ENCODE data around the gene TLR9. TPM values are rescaled to one million over a fixed set of nuclear protein-coding genes. Genes with fewer than 3 reads are reported as not detected.

The TLR9 gene
- total RNA-seq, 3 donors from 2014 or later = 0.29 TPM; not detected in 2

GRCh38 chr3:52253314-52254304, 28.2 kb upstream of the TLR9 start:
- H3K4me1 ChIP-seq = no peaks in the 10 kb centered on the region
- intact Hi-C loops (cut with DNase I; ENCODE audit: low total_unique reads) = no loop called here
- peak overlapping the region; percentile 67 to 68 for H3K27ac ChIP-seq
- no peak for TF ChIP-seq POLR2AphosphoS5 (IDR thresholded peaks at IDR 0.05)
- TF ChIP-seq CTCF (IDR thresholded peaks at IDR 0.05) = no peak
- no peak for TF ChIP-seq POLR2A (IDR thresholded peaks at IDR 0.05)
- peaks cover 4% of the 10 kb centered on the region for H3K36me3 ChIP-seq
- no peaks in the 10 kb centered on the region for H3K27me3 ChIP-seq
- DNase-seq (ENCODE audit: low spot score in 2 of 2) = no peak
- no peak overlapping the region for H3K4me3 ChIP-seq
- H3K9me3 ChIP-seq = no peaks in the 10 kb centered on the region

GRCh38 chr3:52250122-52250521, 24.7 kb upstream of the TLR9 start:
- no peak for TF ChIP-seq POLR2A (IDR thresholded peaks at IDR 0.05)
- no peak for TF ChIP-seq CTCF (IDR thresholded peaks at IDR 0.05)
- no peak for TF ChIP-seq POLR2AphosphoS5 (IDR thresholded peaks at IDR 0.05)
- H3K4me1 ChIP-seq = peaks cover 0 to 6% of the 10 kb centered on the region in 2 donors
- no peak overlapping the region for H3K4me3 ChIP-seq
- H3K9me3 ChIP-seq = no peaks in the 10 kb centered on the region
- H3K27me3 ChIP-seq = no peaks in the 10 kb centered on the region
- no peak for DNase-seq (ENCODE audit: low spot score in 2 of 2)
- intact Hi-C loops (cut with DNase I; ENCODE audit: low total_unique reads) = no loop called here
- H3K36me3 ChIP-seq = no peaks in the 10 kb centered on the region
- no peak overlapping the region for H3K27ac ChIP-seq

GRCh38 chr3:52249683-52250082, 24.2 kb upstream of the TLR9 start:
- Histone ChIP-seq H3K36me3 (no peaks in the 10 kb centered on the region), H3K9me3 (no peaks in the 10 kb centered on the region), H3K27me3 (no peaks in the 10 kb centered on the region), H3K4me3 (no peak overlapping the region), H3K27ac (no peak overlapping the region), H3K4me1 (peaks cover 0 to 6% of the 10 kb centered on the region in 2 donors)
- DNase-seq (ENCODE audit: low spot score in 2 of 2) = no peak
- intact Hi-C loops (cut with DNase I; ENCODE audit: low total_unique reads) = no loop called here
- no peak for TF ChIP-seq POLR2A (IDR thresholded peaks at IDR 0.05)
- TF ChIP-seq POLR2AphosphoS5 (IDR thresholded peaks at IDR 0.05) = no peak
- TF ChIP-seq CTCF (IDR thresholded peaks at IDR 0.05) = no peak

GRCh38 chr3:52248816-52249547, 23.5 kb upstream of the TLR9 start:
- TF ChIP-seq POLR2A (IDR thresholded peaks at IDR 0.05) (no peak), POLR2AphosphoS5 (IDR thresholded peaks at IDR 0.05) (no peak), CTCF (IDR thresholded peaks at IDR 0.05) (no peak)
- Histone ChIP-seq H3K27ac (no peak overlapping the region), H3K36me3 (no peaks in the 10 kb centered on the region), H3K27me3 (no peaks in the 10 kb centered on the region), H3K4me3 (no peak overlapping the region), H3K4me1 (peaks cover 0 to 6% of the 10 kb centered on the region in 2 donors), H3K9me3 (no peaks in the 10 kb centered on the region)
- no peak for DNase-seq (ENCODE audit: low spot score in 2 of 2)
- intact Hi-C loops (cut with DNase I; ENCODE audit: low total_unique reads) = no loop called here

GRCh38 chr3:52248165-52248541, 22.7 kb upstream of the TLR9 start:
- intact Hi-C loops (cut with DNase I; ENCODE audit: low total_unique reads) = no loop called here
- H3K27ac ChIP-seq = peak overlapping the region in 1 of 2 donors; percentile 95
- H3K4me3 ChIP-seq = no peak overlapping the region
- no peak for DNase-seq (ENCODE audit: low spot score in 2 of 2)
- no peaks in the 10 kb centered on the region for H3K27me3 ChIP-seq
- H3K9me3 ChIP-seq = no peaks in the 10 kb centered on the region
- TF ChIP-seq POLR2AphosphoS5 (IDR thresholded peaks at IDR 0.05) = no peak
- TF ChIP-seq POLR2A (IDR thresholded peaks at IDR 0.05) = no peak
- TF ChIP-seq CTCF (IDR thresholded peaks at IDR 0.05) = no peak
- H3K4me1 ChIP-seq = peaks cover 0 to 6% of the 10 kb centered on the region in 2 donors
- no peaks in the 10 kb centered on the region for H3K36me3 ChIP-seq
